Fibroblast of gingiva (primary cell): ENCODE data around the gene RIPPLY2.
"Not testable (repeated sequence)": the region's sequence is repeated elsewhere in the genome, so short reads cannot be mapped to it uniquely, and the experiment has no call there.

Experiments
- DNase-seq: peaks from one replicate; pipeline ENCODE4 v3.0.0-alpha.2; 2011; ENCODE audit warnings: low read depth

The RIPPLY2 gene, protein sequence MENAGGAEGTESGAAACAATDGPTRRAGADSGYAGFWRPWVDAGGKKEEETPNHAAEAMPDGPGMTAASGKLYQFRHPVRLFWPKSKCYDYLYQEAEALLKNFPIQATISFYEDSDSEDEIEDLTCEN

DNA sequence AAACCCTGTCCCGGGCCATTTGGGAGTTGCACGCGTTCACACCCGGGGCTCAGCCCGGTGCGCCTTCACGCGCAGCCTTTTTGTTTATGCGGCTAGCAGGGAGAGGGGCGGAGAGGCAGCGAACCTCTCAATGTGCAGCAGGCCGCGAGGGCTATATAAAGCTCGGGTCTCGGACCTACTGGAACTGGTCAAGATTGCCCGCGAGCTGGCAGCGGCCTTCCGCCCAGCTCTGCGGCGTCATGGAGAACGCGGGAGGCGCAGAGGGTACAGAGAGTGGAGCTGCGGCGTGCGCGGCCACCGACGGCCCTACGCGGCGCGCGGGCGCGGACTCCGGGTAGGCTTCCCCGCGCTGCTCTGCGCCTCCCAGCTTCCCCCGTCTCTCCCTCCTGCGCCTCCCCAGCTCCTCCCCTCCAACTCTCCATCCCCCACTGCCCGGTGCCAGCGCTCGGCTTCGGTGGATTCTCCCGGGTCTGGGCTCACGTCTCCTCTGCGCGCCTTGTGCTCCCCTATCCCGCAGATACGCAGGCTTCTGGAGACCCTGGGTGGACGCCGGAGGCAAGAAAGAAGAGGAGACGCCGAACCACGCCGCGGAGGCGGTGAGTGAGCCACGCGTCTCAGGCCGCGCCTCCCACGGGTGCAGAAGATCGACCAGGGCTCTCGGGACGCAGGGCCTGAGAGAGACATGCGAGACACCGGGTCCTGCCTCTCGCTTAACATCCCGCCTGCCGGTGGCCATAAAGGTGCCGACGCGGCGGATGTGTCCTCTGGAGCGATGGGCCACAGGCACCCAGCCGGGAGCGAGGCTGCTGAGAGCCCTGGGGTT, at the start of gene RIPPLY2:
RIPPLY2 (plus strand) TSS at position 183 of the 823 bp plus-strand sequence; CDS start at position 240, 57 bp downstream.
- peak; percentile 46 for DNase-seq

DNA sequence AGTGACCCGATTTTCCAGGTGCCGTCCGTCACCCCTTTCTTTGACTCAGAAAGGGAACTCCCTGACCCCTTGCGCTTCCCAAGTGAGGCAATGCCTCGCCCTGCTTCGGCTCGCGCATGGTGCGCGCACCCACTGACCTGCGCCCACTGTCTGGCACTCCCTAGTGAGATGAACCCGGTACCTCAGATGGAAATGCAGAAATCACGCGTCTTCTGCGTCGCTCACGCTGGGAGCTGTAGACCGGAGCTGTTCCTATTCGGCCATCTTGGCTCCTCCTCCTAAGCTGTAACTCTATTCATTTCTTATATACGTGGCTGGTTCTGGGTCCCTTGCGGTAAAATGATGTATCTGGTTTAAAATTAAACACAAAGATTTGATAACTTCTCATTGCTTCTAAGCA, 49.7 kb upstream of the RIPPLY2 start:
- DNase-seq, result not testable (repeated sequence)

DNA sequence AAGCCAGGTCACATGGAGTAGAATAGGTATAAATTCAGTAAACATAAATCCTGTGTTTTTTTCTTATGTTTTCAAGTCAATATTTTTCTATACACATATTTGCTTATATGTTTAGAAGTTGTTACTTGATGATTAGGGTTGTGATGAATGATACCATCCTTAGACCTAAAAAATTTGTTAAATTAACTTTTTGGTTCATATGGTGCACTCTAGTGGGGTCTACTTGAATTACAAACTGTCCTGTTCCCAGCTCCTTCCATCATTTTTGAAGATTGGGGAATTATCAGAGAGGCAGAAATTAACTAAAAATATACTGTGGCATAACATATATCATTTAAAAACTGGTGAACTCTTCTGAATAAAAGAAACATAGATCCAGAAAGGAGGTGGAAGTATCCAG, 48.3 kb upstream of the RIPPLY2 start:
- DNase-seq, result no peak

DNA sequence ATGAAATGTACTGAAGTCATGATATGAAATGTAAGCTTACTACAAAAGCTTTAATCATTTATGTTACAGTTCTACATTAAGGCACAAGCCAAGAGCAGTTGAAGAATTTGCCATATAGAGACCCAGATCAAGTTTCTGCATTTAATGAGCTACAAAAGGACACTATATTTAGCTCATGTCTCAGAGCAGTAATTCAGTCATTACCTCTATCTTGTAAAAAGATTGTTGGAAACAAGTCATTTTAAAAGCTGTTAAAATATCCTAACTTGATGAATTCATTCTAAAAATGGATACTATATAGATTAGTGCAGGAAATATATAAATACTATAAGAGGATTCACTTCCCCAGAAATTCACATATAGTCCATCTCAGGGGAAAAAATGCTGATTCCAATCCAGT, 45.2 kb upstream of the RIPPLY2 start:
- DNase-seq, result no peak

DNA sequence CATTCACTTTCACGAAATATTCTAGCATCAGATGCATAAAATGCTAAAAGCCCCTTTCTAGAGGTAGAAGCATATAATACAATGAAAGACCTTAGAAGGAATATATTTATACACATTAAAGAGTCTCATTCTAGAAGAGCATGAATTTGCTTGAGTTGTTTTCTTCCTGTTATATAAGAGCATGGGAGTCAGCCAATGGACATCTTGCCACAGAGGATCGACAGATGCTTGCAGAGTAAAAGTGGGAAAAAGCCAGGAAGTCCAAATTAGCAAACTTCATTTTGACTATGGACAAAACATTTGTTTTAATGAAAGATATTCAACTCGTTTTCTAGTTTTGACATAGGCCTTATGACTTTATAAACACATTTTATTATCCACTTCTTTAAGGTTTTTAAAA, 44.2 kb upstream of the RIPPLY2 start:
- DNase-seq, result no peak

DNA sequence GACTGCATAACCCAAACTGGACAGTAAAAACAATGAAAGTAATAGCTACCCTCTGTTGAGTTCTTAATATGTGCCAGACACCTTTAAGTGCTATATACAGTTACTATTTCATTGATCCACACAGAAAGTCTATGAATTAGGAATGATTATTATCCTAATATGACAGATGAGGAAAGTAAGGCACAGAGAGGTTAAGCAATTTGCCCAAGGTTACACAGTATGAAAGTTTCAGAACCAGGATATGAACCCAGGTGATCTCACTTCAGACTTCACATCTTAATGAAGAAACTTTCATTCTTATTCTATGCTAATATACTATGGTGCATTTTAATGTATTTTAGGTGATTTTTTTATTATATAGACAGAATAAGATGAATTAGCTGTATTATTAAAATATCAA, 40.6 kb upstream of the RIPPLY2 start:
- no peak for DNase-seq

DNA sequence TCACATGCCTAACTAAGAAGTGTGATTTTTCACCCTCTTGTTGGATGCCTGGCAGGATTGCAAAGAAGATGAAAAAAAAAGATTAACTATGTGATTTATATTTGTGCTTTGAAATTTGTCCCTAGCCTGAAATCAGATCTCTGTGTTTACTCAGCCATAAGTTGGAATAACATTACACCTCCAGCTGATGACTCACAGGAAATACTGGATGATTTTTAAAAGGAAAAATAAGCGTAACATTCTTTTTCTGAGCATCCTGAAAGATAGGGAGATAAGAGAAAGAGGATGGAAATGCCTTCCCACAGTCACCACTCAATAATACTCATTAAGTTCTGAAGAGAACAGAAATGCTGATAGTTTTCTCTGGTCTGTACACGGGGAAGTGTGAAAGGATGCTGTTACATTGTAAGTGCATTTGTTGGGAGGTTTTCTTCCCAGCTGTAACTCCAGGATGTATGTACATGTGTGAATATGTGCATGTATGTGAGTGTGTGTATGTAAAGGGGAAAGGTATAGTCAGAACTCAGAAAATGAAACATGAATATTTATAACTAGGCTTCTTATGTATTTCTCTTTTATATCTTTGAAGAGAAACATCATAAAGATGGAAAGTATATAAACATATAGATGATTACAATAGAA, 37.4 kb upstream of the RIPPLY2 start:
- DNase-seq, result no peak

DNA sequence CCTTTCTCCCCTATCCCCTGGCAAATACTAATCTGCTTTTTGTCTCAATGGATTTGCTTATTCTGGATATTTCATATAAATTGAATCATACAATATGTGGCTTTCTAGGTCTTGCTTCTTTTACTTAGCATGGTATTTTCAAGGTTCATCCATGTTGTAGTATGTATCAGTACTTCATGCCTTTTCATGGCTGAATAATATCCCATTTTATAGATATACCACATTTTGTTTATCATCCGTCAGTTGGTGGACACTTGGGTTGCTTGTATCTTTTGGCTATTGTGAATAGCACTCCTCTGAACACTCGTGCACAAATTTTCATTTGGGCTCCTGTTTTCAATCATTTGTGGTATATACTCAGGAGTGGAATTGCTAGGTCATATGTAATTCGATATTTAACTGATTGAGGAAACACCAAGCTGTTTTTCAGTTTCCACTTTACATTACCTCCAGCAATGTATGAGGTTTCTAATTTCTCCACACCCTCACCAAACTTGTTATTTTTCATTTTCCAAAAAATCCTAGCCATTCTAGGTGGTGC, 30.5 kb upstream of the RIPPLY2 start:
- DNase-seq, result no peak

DNA sequence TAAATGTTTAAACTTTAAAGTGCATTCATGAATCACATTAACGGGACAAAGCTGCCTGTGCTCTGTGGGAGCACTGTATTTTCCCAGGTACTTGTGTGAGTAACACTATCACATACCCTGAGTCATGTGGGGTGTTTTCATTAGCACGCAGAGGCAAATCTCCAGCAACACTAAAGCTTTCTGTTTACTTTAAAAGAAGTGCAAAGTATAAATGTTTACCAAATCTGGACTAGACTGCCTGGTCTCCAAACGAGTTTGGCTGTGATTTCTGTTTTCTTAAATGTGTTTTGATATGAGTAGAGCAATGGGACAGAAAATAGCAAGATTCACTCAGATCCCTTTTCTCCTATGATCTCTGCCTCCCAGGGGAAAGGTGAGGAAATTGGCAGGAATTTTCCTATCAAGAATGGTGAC, 28.8 kb upstream of the RIPPLY2 start:
- DNase-seq, result no peak

DNA sequence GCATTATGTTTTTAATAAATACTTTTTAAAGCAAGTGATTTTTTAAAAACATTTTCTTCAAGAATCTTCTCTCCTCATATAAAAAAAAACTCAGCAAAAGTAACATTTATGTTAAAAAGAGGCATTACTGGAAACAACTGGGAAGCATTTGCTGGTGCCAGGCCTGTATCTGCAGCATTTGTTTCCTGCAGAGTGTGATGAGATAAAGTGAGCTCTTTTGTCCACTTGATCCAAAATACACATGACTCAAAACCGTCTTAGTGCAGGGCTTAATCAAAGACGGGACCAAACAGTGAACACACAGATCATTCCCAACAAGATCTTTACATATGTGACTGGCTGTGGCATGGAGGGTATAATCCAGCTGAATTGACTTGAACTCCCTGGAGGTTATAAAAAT, 28.3 kb upstream of the RIPPLY2 start:
- no peak for DNase-seq

DNA sequence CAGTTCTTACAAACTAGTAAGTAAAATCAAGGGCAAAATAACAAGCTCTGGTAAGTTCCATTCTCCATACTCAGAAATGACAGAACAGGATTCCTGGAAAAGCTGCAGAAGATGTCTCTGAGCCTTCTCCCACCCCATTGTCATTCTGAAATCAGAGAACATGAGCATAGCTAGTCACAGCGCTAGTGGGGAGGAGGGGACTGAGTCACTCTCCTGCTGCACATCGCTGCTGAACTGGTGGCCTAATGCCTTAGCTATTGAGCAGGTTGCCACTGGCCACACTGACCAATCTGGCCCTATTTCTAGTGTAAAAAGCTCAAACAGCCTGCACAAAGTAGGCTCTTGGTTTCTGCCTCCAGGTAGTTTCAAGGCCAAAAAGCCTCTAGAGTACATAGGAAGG, 26.1 kb upstream of the RIPPLY2 start:
- DNase-seq, result no peak

DNA sequence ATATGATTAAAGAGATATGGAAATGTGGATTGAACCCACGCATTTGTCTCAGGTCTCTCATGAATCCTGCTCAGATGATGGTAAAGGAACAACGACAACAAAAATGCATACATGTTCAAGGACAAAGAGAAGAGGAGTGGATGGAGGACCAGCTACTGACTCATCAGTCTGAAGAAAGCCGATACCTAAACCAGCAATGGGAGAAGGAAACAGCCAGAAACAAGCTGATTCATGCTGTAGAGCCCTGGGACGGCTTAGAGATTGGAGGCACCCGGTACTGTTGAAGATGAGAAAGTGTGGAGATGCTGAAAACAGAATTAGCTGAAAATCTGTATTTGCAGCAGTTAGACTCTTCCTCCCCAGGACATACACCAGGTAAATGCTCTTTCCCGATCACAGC, 14.4 kb upstream of the RIPPLY2 start:
- no peak for DNase-seq

DNA sequence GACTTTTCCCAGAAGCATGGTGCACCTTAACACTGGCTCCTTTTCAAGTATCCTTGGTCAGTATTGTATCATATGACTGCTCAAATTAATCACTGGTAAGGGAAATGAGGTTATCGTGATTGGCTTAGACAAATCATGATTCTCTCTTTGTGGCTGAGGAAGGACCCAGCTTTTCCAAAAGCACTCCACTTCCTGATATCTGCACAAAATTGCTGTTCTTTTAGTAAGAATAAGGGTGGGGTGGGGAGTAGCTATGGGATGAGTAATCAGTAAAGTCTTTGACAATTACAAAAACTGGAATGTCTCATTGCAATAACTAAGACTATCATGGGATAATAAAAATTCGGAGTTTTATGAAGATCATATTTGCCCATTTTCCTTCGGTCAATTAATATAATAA, 9.0 kb upstream of the RIPPLY2 start:
- DNase-seq, result no peak

DNA sequence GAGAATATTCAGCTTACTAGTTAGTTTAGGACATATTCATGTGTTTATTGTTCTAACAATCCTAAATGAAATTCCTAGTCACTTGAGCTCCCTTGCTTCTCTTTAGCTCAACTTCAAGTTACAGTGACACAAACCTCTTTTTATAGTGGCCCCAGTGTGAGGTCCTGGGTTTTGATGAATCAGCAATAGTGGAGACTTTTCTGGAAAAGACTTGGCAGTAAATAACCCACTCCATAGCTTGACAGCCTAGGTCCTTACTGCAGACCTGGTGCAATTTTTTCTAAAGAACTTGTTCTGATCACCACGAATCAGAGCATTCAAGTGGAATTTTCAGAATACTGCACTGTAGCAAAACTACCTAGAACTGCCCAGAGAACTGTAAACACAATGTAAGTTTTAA, 6.9 kb upstream of the RIPPLY2 start:
- DNase-seq, result no peak

DNA sequence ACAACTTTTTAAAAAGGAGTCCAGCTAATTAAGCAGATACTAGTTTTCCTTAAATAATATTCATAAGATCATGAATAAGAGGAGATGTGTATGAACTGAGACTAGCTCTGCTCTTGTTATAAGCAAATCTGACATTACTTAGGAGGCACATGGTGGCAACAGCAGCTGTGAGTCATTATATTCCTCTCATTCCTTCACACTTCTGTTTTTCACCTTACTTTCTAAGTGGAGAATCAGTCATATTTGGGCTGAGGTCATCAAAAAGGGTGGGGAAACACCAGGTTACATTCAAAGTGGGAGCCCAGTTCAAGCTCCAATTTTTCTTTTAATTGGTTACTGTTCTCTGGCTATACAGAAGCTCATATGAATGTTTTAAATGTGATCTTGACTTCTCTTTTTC, 6.0 kb upstream of the RIPPLY2 start:
- DNase-seq, result no peak

DNA sequence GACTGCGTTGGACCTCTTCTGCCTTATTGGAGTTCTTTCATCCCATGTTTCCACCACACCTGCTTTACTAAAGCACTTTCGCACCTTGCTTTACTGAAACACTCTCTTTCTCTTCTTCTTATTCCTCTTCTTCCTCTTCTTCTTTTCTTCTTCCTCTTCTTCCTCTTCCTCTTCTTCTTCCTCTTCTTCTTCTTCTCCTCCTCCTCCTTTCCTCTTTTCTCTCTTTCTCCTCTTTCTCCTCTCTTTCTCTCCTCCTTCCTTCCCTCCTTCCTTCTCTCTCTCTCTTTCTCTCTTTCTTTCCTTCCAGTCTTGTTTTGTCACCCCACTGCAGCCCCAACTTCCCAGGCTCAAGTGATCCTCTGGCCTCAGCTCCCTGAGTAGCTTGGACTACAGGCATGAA, 4.0 kb upstream of the RIPPLY2 start:
- DNase-seq, result no peak

DNA sequence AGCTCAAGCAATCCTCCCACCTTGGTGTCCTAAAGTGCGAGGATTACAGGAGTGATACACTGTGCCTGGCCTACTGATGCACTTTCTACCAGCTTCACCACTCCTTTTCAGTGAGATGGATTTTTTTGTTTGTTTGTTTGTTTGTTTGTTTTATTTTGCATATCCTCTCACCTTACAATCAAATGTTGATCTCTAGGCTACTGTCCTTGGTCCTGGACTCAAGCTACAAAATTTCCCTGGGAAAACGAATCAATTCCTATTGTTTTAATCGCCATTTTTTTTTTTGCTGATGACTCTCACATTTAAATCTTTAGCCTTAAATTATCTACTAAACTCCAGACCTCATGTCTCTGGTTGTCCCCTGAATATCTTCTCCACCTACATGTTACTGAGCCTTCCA, 3.5 kb upstream of the RIPPLY2 start:
- DNase-seq, result no peak

DNA sequence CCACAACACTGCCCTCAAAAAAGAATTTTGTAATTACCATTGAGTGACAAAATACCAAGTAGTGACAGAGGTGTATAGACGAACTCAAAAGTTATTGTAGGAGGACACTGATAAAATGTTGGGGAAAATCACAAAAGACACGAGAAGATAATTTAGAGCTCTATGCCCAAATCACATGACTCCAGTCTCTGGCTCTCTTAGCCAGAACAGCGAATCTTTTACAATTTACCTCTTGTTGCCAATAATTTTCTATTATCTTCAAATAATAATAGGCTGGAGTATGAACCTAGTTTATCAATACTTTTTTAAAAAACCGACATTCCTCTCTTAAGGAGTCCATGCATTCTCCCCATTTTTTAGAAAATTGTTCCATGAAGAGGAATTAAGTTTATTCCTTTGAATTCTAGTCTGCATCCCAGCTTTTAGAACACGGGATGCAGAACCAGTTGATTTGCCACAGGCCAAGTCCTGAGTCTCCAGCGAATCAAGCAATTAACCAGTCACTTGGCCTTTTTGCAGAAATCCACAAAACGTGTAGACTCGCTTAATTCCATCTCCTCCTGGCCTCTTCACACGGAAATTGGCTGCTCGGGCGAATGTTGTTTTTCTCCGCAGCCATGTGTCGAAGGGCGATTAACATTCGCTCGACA, 507 bp upstream of the RIPPLY2 start:
- DNase-seq, result no peak

DNA sequence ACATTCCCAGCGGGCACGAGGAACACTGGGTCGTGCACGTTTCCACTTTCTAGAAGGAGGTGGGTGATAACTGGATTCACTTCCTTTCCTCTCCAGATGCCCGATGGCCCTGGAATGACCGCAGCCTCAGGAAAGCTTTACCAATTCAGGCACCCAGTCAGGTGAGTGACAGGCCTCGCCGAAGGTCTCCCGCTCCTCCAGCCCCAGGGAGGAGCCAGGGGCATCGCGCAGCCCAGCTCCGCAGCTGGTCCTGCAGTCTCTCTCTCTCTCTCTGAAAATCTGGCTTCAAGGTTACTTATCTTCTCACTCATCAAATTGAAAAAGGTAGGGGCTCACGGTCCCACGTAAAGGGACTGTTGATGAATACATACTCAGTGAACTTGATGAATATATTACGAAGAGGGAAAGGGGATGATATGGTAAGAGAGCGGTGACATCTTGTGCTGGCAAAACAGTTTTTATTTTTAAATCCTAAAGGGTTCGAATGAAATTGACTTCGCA, 891 bp downstream of the RIPPLY2 start:
- DNase-seq, result no peak

DNA sequence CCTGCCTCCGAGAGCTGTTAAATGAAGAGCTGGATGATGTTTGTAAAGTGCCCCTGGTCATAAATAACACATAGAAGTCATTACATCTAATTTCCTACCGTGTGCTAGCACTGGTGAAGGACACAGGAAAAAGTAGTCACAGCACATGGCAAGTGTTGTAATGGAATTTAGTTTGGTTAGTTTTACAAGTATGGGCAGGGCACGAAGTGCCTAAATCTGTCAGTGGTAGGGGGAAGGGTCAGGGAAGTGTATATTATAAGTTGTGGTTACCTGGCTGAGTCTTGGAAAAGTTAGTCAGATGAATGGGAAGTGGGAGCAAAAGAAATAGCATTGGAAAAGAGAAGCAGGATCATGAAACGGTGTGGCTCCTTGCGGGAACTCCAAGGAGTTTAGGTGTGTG, 1.6 kb downstream of the RIPPLY2 start:
- DNase-seq, result no peak

DNA sequence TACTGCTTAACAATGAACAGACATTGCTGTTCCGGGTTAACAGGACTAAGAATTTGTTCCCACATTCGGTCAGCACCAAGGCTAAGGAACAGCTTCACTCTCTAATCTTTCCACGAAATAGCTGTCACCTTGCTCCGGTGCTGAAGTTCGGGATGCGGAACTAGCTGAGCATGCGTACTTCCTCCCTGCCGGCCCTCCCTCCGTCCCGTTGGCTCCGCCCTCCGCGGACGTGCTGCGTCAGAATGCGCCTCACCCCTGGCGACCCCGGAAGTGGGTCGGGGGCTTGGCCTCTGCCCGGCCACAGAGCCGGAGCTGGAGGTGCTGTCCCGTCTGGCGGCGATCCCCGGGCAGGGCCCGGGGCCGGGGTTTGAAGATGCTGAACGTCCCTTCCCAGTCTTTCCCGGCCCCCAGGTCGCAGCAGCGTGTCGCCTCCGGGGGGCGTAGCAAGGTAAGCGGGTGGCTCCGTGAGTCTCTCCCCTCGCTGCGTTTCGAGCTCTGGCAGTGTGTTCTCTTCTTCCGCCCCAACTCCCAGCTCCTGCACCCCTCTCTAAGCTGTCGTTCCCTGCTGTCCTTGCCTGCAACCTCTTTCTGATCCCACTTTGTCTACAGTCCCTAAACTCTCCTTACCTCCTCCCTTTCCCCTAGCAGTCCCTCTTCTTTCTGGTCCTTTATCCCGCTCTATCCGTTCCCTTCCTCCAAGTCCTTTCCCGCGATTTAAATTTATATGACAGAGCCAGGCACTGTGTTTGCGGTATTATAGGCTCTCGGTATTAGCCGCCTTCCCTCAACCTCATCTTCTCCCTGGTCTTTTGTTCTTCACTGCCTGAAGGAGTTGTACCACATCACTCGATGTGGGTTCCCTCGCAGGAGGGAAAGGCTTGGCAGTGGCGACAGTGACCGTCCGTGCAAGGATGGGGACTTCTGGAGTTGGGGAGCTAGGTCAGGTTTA, 6.5 kb downstream of the RIPPLY2 start, which contains the start of gene CYB5R4:
CYB5R4 (plus strand) TSS at position 280 of the 949 bp plus-strand sequence; CDS start at position 374, 94 bp downstream.
- peak; percentile 94 for DNase-seq
